Panc1 (cell line): ENCODE data around the gene TIE1. TPM values are rescaled to one million over a fixed set of nuclear protein-coding genes. Genes with fewer than 3 reads are reported as not detected.

Experiments
- ATAC-seq: fragments of 200-7000 bp; cut with Tn5 transposase; 2 replicates; pipeline ENCODE4 v1.9.1; 2020; ENCODE audit warnings: mild to moderate bottlenecking, moderate library complexity
- BruUV-seq: library from RNA; stranded (reverse); fragments of 400-500 nt; replicated peaks from 2 replicates; lab custom pipeline; 2021; lab: Mats Ljungman, UMichigan
- CTCF ChIA-PET: fragments of 300-600 bp; sonication (Branson Sonifier 250); formaldehyde crosslinking; loops from one replicate; lab custom pipeline; 2022; ENCODE audit warnings: antibody characterized with exemption; lab: Charles Lee
- POLR2A ChIA-PET: fragments of 300-600 bp; sonication (Branson Sonifier 250); formaldehyde crosslinking; loops from one replicate; lab custom pipeline; 2022; ENCODE audit warnings: antibody characterized with exemption; lab: Charles Lee
- DNase-seq: peaks from one replicate; pipeline ENCODE4 v3.0.0-alpha.2; 2010; ENCODE audit warnings: low read depth, low spot score
- H3K27ac ChIP-seq: 2 replicates; pipeline ENCODE4 v1.5.1; 2011; ENCODE audit warnings: mild to moderate bottlenecking, low read length, inconsistent platforms
- H3K27me3 ChIP-seq: fragments of 200-500 bp; sonication (Bioruptor generic); 2 replicates; pipeline ENCODE4 v1.6.0; 2014; ENCODE audit warnings: low read length, inconsistent platforms; ENCODE audit not compliant: control insufficient read depth, insufficient read depth
- H3K36me3 ChIP-seq: fragments of 200-500 bp; sonication (Bioruptor generic); 2 replicates; pipeline ENCODE4 v1.5.1; 2014; ENCODE audit warnings: inconsistent platforms, mild to moderate bottlenecking, low read length, moderate library complexity; ENCODE audit not compliant: control insufficient read depth, insufficient read depth
- H3K4me1 ChIP-seq: 2 replicates; pipeline ENCODE4 v1.5.1; 2011; ENCODE audit warnings: inconsistent platforms, mild to moderate bottlenecking, low read length, moderate library complexity; ENCODE audit not compliant: control insufficient read depth, insufficient read depth
- H3K4me3 ChIP-seq, 2 experiments: 2 replicates each; pipeline ENCODE4 v1.5.1; 2011 to 2012; ENCODE audit warnings: low read depth in 2 of 2, low read length in 2 of 2, mild to moderate bottlenecking in 2 of 2, inconsistent platforms in 1 of 2, moderate library complexity in 1 of 2
- H3K9me3 ChIP-seq: fragments of 200-500 bp; sonication (Bioruptor generic); 2 replicates; pipeline ENCODE4 v1.5.1; 2014; ENCODE audit warnings: low read depth, mild to moderate bottlenecking, inconsistent platforms, low read length, moderate library complexity; ENCODE audit not compliant: control insufficient read depth, insufficient read depth
- CTCF ChIP-seq: fragments of 450-650 bp; IDR thresholded peaks from 2 replicates; pipeline ENCODE4 v1.5.1; 2017; ENCODE audit warnings: mild to moderate bottlenecking
- POLR2AphosphoS5 ChIP-seq: IDR thresholded peaks from 2 replicates; pipeline ENCODE4 v1.6.1; 2012; ENCODE audit warnings: mild to moderate bottlenecking, low read depth, low read length, moderate library complexity
- REST ChIP-seq, 2 experiments: IDR thresholded peaks; 2 replicates each; pipeline ENCODE4 v1.6.1; 2011 to 2012; ENCODE audit warnings: low read depth in 2 of 2, control low read depth in 1 of 2, low read length in 1 of 2, mild to moderate bottlenecking in 1 of 2, moderate library complexity in 1 of 2; ENCODE audit not compliant: insufficient read depth in 1 of 2
- SIN3A ChIP-seq: IDR thresholded peaks from 2 replicates; pipeline ENCODE4 v1.6.1; 2012; ENCODE audit warnings: low read depth, mild to moderate bottlenecking, low read length, moderate library complexity, borderline replicate concordance; ENCODE audit not compliant: insufficient read depth
- TCF7L2 ChIP-seq: IDR thresholded peaks from 2 replicates; pipeline ENCODE4 v1.6.1; 2011; ENCODE audit warnings: mild to moderate bottlenecking, low read depth, low read length, inconsistent platforms
- in situ Hi-C: cut with HindIII; loops from 2 replicates; pipeline ENCODE4 v1.10.0; 2016; ENCODE audit warnings: low sequenced_read_pairs, low pct_unique_long_range_greater_than_20kb
- intact Hi-C: fragments of 100-400 bp; cut with micrococcal nuclease; formaldehyde crosslinking; loops from one replicate; pipeline ENCODE4 v1.10.0; 2022; ENCODE audit not compliant: unreplicated experiment
- total RNA-seq: library from RNA; stranded (reverse); gene quantifications from one replicate; pipeline ENCODE4 v1.2.1, GENCODE V29; 2021; ENCODE audit not compliant: unreplicated experiment

Gene TIE1
- total RNA-seq, 1 experiment from 2014 or later: 0.28 TPM

- in situ Hi-C loops: no loop called here
- no peak for DNase-seq
- ATAC-seq: no peak
- CTCF ChIA-PET: no interaction called here
- Histone ChIP-seq H3K27me3 (no peaks in the 10 kb centered on the region), H3K9me3 (no peaks in the 10 kb centered on the region), H3K4me1 (no peaks in the 10 kb centered on the region), H3K27ac (no peak overlapping the region), H3K36me3 (no peaks in the 10 kb centered on the region), H3K4me3 (no peak overlapping the region)
- intact Hi-C loops: no loop called here
- POLR2A ChIA-PET: no interaction called here
- TF ChIP-seq TCF7L2: no peak
- TF ChIP-seq POLR2AphosphoS5: no peak
- TF ChIP-seq CTCF: no peak
- no peak for TF ChIP-seq SIN3A
- no peak for TF ChIP-seq REST (IDR thresholded peaks at IDR 0.05; ENCODE audit: insufficient read depth in 1 of 2, low read depth in 2 of 2, low read length in 1 of 2)
- BruUV-seq: no TSS peak
Observed at GRCh38 chr1:43277116-43277876, 23.5 kb upstream of the TIE1 start.

DNA sequence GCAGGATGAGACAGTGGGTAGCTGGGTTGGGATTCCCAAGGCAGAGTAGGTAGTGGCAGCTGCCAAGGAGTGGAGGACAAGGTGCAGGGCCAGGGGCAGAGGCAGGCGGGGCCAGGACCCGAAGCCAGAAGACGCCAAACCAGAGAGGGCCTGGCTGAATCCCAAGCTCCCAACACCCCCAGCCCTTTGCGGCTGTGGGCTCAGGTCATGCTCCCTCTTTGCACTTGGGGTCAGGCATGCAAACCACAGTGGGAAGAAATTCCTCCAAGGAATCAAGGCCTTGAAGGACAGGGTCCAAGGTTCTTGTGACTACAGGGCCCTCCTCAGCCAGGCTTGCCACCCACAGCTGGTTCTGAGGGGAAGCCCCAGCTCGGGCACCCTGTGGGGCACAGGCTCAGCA, 21.6 kb upstream of the TIE1 start:
- no peaks in the 10 kb centered on the region for H3K36me3 ChIP-seq
- no TSS peak for BruUV-seq
- no peak for TF ChIP-seq SIN3A
- no peak for TF ChIP-seq TCF7L2
- TF ChIP-seq POLR2AphosphoS5: no peak
- no peak for TF ChIP-seq REST (IDR thresholded peaks at IDR 0.05; ENCODE audit: insufficient read depth in 1 of 2, low read depth in 2 of 2, low read length in 1 of 2)
- TF ChIP-seq CTCF: no peak
- no peak overlapping the region for H3K4me3 ChIP-seq
- no peaks in the 10 kb centered on the region for H3K27me3 ChIP-seq
- intact Hi-C loops (no loop called here), in situ Hi-C loops (no loop called here)
- no peaks in the 10 kb centered on the region for H3K9me3 ChIP-seq
- ATAC-seq (no peak), DNase-seq (no peak)
- ChIA-PET CTCF (no interaction called here), POLR2A (no interaction called here)
- no peaks in the 10 kb centered on the region for H3K4me1 ChIP-seq
- H3K27ac ChIP-seq: no peak overlapping the region
